GM21526 (cell line): ENCODE results near the gene OPCML.

Source experiments
- ATAC-seq: cut with Tn5 transposase; IDR thresholded peaks from one replicate; pipeline ENCODE4 v1.9.1; 2021; ENCODE audit warnings: moderate library complexity; ENCODE audit not compliant: unreplicated experiment, low FRiP score

Gene OPCML

GRCh38 chr11:132876239-132876638 lies 656.1 kb downstream of the OPCML start:
- ATAC-seq, result no peak

- ATAC-seq, result no peak
These were observed 657.7 kb downstream of the OPCML start for GRCh38 chr11:132874638-132875037.

GRCh38 chr11:132873841-132874240 lies 658.5 kb downstream of the OPCML start:
- ATAC-seq, result no peak

GRCh38 chr11:132872211-132872610 lies 660.1 kb downstream of the OPCML start:
- no peak for ATAC-seq

GRCh38 chr11:132866783-132867545 lies 665.3 kb downstream of the OPCML start:
- ATAC-seq, result no peak

- no peak for ATAC-seq
These were observed 666.7 kb downstream of the OPCML start for GRCh38 chr11:132865623-132866022.

GRCh38 chr11:132864811-132865576 lies 667.3 kb downstream of the OPCML start:
- no peak for ATAC-seq

- no peak for ATAC-seq
These were observed 669.4 kb downstream of the OPCML start for GRCh38 chr11:132862933-132863332.

GRCh38 chr11:132862137-132862536 lies 670.2 kb downstream of the OPCML start:
- ATAC-seq, result no peak

- ATAC-seq, result no peak
These were observed 673.0 kb downstream of the OPCML start for GRCh38 chr11:132859306-132859705.

- no peak for ATAC-seq
These were observed 674.1 kb downstream of the OPCML start for GRCh38 chr11:132858223-132858622.

GRCh38 chr11:132856032-132856431 lies 676.3 kb downstream of the OPCML start:
- no peak for ATAC-seq

GRCh38 chr11:132855516-132855915 lies 676.8 kb downstream of the OPCML start:
- no peak for ATAC-seq

- no peak for ATAC-seq
These were observed 678.4 kb downstream of the OPCML start for GRCh38 chr11:132853886-132854285.

GRCh38 chr11:132852361-132852760 lies 679.9 kb downstream of the OPCML start:
- ATAC-seq, result no peak

GRCh38 chr11:132851247-132851646 lies 681.1 kb downstream of the OPCML start:
- no peak for ATAC-seq

- no peak for ATAC-seq
These were observed 682.0 kb downstream of the OPCML start for GRCh38 chr11:132850266-132850665.

- ATAC-seq, result no peak
These were observed 684.0 kb downstream of the OPCML start for GRCh38 chr11:132848336-132848735.

- ATAC-seq, result no peak
These were observed 686.2 kb downstream of the OPCML start for GRCh38 chr11:132846075-132846474.

- no peak for ATAC-seq
These were observed 687.2 kb downstream of the OPCML start for GRCh38 chr11:132844956-132845696.

GRCh38 chr11:132840660-132841059 lies 691.6 kb downstream of the OPCML start:
- ATAC-seq, result no peak
